Activated CD8-positive, alpha-beta memory T cell treated with anti-CD3 and anti-CD28 coated beads, Interleukin-2, amount 50 U/mL, for 24 hours (primary cell): ENCODE results near the gene COL23A1.

Experiments
- DNase-seq: peaks from one replicate; pipeline ENCODE4 v3.0.0-alpha.2; 2020; ENCODE audit errors: extremely low read depth

Gene COL23A1

DNA sequence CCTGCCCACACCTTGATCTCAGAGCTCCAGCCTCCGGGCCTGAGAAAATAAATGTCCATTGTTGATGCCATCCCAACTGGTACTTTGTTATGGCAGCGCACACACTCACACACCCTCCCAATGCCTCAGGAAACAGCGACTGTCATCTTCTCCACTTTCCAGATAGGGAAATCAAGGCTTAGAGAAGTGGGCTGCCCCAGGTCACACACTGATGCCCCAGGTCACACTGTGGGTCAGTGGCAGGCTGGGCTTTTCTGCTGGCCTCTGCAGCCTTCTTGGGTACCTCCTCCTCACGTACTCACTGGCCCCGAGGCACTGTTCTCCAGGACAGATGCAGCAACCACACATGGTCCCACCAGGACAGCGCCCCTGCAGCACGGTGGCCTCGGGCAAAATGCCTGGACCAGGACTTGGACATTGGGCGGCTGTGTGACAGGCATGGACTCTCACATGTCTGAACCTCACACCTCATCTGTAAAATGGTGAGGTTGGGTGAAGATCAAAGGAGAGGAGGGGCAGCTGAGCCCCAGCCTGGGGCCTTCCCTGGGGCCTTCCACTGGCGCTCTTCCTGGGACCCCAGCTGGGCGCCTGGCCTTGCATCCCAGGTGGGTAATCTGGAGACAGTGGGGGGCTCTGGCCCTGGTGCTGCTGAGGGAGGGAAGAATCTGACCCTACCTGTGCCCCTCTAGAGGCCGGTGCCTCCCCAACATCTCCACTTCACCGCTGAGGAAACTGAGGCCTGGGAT is 156.0 kb downstream of the COL23A1 start:
- no peak for DNase-seq

DNA sequence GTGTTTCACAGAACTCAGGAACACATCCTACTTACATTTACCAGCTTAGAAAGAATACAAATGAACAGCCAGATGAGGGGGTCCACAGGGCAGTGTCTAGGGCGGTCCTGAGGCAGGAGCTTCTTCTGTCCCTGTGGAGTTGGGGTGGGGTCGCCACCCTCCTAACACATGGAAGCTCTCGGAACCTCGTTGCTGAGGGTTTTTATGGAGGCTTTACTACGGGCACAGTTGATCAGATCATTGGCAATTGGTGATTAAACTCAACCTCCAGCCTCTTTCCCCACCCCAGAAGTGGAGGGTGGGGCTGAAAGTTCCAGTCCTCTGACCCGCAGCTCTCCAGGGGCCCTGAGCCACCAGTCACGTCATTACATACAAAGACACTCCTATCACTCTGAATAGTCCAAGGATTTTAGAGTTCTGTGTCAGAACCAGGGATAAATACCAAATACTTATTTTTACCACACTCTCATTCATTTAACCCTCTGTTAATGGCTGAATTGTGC is 156.9 kb downstream of the COL23A1 start:
- DNase-seq, result no peak

DNA sequence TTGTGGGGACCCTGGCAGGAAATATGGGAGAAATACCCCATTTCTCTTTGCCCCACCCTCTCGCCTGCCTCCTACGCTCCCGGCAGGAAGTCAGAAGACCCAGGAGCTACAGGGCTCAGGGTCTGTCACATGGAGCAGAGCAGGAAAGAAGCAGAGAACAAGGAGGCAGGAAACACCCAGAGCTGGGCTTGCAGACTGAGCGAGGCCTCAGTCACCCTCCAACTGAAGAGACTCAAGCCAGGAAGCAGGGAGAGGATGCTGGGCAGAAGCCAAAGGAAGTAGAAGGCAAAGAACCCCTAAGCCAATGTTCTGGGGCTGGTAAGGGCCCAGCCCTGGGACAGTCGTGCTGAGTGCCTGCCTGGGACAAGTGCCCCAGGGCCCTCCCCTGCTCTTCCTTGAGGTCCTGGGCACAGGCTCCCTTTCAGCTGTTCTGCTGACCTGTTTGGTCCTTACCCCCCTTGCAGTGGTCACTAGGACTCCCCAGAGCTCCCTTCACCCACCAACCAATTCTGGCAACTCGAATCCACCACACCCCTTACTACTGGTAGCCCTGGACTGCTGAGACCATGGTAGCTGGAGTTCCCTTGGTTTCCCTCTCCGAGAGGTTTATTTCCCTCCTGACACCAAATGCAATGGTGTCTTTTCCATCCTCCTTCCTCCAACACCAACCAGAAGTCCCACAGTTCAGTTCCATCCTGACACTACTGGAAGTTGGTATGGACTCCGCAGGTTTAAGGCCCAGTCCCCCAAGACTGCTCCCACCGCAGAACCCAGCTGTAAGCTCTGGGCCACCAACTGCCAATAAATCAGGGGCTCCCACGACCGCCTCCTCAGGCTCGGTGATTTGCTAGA is 157.5 kb downstream of the COL23A1 start:
- DNase-seq, result no peak

DNA sequence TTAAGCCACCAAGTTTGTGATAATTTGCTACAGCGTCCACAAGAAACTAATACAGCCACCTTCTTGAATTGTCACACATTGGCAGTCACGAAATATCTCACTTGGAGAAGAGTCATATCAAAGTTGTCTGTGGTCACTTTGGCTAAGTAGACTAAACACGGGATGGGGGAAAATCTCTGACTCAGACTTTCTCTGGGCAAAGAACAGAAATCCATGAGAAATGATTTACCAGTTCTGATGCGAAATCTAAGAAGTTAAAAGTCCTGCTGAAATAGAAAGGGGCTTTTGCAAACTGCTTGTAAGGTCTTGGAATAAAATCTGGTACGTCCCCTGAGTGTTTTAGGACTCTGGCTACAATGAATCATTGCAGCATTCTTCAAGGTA is 158.4 kb downstream of the COL23A1 start:
- no peak for DNase-seq

DNA sequence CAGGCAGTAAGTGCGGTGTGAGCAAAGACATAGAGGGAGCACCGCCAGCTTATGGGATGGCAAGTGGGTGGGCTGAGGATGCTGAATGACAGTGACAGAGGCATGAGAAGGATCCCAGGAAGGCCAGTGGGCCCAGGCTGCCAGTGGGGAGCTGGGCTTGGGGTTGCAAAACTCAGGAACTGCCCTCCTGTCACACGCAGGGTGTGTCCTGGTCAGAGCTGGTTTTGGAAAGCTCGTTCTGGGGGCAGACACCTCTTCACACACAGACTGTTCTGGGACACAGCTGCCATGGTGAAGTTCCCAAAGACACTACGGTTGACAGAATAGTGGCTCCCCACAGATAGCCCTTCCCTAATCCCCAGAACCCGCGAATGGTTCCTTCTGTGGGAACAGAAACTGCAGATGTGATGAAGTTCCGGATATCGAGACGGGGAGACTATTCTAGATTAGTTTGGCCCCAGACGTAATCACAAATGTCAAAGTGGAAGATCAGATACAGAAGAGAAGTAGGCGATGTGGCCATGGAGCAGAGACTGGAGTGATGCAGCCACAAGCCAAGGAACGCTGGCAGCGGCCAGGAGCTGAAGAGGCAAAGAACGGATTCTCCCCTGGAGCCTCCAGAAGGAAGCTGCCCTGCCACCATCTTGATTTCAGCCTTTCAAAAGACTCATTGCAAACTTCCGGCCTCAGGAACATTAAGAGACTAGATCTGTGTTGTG is 159.0 kb downstream of the COL23A1 start:
- DNase-seq, result no peak

DNA sequence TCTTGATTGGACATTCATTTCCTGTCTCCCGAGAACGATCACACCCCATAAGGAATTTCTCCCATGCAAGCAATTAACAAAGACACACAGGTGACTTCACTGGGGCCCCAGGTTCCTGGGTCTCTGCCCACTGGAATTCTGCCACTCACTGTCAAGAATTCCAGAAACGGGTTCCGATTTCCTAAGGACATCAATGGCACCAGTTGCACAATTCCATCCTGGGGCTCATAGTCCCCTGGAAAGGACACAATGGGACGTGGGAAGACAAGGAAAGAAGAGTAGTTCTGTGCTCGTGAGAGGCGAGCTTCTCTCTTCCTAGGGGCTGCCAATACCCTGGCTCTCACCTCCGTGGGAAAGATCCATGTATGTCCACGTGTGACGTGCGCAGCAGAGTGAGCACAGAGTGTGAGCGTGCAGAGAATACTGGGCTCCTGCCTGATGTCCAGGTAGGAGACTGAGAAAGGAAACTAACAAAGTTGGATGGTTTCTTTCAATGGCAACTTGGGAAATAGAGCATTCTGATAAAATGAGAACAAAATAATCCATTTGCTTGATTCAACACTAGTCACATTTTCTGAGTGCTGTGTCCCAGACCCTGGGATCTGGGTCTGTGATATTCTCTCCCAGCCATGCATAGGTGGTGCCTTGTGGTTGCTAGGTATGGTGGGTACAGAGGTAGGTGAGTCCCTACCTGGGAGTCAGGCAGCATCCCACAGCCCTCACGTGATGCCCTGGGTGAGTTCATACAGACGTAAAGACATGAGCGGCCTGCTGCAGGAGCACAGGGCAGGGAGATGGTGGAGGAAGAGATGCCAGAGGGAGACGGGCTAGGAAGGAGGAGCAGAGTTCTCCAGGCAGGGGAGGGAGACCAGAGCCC is 159.8 kb downstream of the COL23A1 start:
- no peak for DNase-seq

DNA sequence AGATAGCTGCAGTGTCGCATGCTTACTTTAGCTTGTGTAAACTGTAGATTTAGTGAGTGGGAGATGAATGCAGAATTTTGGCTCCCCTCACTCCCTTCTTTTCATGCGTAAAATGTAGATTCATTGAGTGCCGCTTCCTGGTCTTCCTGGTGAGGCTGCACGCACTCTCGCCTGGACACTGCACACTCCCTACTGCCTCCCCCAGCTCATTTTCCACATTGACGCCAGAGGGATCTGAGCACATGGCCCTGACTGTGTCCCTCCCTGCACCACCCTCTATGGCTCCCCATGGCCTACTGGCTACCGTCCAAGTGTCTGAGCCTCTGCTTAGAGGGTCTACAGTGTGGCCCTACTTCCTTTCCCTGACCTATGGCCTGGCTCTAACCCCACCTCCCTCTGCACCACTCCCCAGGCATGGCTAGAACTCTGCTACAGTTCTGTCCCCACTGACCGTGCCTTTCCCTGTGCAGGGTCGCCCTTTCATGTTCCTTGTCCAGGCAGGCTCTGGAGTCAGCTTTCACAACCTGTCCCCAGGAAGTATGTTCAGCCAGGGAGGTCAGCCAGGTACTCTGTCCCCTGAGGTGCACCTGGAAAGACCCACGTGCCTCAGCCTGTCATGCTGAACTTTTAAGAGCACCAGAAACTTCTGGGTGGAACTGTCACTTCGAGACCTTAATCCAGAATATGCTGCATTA is 160.6 kb downstream of the COL23A1 start:
- no peak for DNase-seq

DNA sequence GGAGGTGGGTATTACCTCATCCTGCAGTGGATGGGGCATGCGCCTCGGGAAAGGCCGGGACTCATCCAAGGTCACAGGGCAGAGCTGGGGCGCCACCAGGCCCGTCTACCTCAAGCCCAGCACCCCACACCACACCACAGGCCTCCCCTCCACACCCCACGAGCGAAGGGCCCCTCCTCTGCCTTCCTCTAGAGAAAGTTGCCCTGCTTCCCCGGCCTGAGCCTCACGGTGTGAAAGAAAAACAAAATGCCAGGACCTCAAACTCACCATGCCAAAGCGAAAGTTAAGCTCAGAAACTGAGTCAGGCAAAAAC is 161.1 kb downstream of the COL23A1 start:
- DNase-seq, result no peak

DNA sequence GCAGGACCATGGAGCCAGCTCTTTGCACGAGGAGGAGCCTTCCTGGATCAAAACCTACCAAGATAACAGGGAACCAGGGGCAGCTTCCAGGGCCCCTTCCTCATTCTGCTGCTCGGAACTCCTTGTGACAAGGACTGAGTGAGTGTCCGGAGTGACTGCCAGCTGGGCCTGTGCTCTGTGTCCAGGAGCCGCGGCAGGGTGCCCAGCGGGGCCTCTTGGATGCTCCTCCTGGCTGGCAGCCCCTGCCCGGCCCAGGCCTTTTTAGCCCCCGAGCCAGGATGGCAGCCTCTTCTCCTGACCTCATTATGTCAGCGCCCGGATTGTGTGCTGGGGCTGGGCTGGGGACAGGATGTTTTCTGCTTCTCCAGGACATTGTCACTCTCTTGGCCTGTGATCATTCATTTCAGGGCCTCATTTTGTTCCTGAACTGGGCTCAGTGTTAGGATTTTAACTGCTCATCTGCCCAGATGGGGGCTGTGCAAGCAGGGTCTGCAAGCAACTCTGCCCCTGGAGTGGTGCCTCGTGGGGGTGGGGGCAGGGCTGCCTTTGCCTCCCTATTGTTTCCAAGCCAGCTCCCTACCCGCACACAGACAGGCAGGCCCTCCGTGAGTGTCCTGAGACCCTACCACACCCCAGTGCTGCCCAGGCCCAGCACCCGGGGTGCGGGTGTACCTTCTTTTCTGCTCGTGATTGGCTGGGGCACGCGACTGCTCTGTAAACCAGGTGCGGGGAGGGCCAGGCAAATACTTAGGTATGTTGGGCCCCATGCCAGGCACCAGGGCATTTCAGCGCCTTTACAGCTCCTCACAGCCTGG is 161.6 kb downstream of the COL23A1 start:
- DNase-seq, result no peak

DNA sequence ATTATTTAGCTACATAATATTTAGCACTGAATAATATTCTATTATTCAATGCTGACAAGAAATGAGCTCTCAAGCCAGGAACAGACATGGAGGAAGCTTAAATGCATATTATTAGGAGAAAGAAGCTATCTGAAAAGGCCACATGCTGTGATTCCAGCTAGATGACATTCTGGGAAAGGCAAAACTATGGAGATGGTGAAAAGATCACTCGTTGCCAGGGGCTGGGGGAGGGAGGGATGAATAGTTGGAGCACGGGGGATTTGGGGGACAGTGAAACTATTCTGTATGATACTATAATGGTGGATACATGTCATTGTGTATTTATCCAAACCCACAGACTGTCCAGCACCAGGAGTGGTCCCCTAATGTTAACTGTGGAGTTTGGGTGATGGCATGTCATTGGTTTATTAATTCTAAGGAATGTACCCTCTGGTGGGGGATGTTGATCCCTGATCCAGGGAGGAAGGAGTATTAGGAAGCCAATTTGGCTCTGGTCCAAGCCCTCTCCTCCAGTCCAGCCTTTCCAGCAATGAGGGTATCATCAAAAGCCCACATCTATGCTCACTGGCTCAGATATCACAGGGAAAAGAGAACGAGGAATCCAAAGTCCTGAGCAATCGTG is 162.5 kb downstream of the COL23A1 start:
- DNase-seq, result no peak

DNA sequence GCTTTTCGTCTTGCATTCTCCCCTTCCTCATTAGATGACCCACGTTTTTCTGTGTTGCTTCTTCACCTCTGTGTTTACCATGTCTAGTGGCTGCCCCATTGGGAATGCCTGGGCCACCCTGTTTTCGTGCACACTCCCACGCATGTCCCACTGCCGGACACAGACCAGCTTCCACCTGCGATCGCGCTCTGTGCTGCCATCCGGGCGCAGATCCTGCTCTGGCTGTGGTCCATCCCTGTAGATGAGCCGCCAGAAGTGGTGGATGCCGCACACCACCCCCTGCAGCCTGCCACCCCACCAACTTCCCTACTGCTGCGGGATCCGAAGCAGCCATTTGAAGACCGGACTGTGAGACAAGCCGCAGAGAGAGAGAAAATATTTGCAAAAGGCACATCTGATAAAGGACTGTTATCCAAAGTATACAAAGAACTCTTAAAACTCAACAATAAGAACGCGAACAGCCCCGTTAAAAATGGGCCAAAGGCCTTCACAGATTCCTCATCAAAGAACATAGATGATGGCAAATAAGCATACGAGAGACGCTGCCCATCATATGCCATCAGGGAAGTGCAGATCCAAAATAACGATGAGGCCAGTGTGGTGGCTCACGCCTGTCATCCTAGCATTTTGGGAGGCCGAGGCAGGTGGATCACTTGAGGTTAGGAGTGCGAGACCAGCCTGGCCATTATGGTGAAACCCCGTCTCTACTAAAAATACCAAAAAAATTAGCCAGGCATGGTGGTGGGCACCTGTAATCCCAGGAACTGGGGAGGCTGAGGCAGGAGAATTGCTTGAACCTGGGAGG is 163.7 kb downstream of the COL23A1 start:
- no peak for DNase-seq

DNA sequence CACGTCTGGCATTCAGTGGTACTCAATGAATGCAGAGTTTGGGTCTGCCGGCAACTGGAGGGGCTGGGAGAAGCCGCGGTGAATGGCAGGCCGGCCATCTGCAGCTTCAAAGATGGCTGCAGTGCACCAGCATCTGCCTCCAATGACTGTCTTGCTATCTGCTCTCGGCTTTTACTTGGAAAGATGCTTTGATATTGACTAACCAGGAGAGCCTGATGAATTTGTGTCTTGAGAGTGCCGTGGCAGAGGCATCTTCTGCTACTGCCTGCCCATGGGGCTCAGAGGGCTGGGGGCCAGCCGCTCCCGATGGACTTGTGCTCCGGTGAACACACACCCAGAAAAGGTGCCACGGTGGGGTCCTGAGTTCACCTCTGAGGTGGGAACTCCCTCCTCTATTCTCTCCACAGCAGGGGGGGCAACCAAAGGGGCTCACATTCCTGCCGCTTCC is 164.5 kb downstream of the COL23A1 start:
- no peak for DNase-seq

DNA sequence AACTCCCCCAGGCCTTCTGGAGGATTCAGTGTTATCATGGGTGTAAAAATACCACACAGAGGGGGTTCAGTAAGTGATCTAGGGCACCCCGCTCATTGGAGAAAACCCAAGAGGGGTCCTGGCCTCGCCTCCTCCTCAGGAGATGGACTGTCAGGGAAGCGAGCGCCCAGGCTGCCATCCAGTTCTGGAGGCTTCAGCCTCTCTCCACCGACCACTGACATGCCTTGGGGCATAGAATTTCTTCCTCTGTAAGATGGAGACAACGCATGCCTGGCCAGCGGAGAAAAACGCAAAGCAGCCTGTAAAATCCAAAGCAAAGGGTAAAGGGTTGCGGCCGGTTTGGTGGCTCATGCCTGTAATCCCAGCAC is 165.4 kb downstream of the COL23A1 start:
- DNase-seq, result no peak

DNA sequence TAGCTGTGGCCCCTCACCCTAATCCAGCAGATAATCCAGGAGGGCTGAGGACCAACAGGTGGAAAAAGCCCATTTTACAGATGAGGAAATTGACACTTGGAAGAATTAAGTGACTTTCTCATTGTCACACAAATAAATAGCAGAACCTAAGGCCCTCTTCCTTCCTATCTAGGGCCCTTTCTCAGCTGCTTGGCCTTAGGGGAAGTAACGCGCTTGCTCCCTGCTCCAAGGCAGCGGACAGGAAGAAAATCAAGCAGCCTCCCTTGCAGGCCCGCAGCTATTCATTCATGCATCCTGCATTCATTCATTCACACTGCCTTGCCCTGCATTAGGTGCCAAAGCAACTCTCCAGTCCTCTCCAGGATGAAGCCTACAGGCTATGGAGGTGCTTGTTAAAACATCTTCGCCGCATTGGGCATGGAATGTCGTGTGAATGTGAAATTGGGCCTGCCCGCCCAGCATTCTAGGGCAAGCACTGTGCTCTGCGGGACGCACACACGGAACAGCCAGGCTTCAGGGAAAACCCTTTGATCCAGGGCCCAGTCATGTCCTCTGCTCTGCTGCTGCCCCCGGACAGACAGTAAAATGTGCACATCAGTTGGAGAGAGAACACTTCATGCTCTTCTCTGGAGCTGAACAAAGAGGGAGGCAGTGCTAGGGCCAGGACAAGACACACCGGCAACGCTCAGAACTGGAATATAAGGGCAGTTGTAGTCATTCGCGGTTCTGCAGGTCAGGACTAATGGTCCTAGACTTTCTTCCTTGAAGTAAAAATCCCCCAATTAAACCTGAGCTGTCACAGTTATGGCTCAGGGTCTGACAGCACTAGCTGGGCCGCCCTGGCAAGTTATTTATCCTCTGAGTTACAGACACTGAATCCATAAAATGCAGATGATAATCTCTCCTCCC is 166.0 kb downstream of the COL23A1 start:
- no peak for DNase-seq

DNA sequence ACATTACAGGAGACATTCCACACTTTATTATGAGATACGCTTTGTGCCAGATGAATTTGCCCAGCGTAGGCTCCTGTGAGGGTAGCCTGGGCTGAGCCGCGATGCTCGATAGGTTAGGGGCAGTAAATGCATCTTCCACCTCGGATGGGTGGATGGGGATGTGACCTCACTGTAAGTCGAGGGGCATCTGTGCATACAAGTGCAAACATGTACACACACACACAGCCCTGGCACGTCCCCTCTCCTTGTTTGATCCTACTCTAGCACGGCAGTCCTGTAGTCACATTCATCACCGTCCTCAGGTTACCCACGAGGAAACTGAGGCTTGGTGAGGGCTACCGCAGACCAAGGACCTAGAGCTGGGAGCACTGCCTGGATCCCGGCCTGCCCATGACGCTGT is 166.8 kb downstream of the COL23A1 start:
- no peak for DNase-seq

DNA sequence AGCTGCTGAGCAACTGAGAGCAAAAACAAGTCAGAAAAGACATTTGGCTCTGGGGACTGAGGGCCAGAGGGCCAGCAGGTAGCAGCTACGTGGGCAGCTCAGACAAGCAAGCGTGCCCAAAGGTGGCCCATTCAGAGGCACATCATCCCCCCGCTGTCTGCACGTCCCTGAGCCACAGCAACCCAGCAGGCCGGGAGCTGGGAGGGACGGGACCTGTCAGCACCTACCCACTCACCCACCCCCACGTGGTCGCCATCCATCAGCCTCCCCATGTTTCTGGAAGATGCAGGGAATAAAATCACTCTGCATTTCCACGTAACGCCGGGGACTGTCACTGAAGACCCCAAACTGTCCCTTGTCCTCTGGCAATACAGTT is 167.8 kb downstream of the COL23A1 start:
- no peak for DNase-seq

DNA sequence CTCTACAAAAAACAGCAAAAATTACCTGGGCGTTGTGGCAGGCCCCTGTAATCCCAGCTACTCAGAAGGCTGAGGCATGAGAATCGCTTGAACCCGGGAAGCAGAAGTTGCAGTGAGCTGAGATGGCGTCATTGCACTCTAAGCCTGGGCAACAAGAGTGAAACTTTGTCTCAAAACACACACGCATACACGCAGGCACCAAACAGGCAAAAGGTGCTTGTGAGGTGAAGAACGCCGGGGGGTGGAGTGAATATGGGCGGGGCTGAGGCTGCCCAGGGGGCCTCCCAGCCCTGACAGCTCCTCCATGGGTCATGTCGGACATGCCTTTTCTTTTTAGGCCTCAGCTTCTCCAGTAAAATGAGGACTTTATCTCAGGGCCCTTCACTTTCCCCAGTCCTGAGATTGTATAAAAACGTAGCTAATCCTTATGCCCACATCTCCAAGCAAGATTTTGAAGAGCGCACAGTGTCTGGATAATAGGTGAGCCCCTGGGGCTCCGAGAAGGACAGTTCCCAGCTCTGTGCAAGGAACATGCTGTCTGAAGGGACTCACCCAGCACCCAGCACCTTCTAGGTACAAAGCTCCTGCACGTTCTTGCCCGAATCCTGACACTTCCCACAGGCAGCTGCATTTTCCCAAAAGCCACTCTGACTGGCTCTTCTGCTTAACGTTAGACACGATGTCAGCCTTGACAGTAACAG is 168.3 kb downstream of the COL23A1 start:
- no peak for DNase-seq
